MM.1S (cell line): ENCODE data around the gene DDAH2.

Experiments
- EZH2phosphoT487 ChIP-seq: fragments of 300-600 bp; sonication (generic); IDR thresholded peaks from 2 replicates; pipeline ENCODE4 v1.6.1; 2018; ENCODE audit warnings: antibody characterized with exemption, low read length
- TF ChIP-seq, protein P1 (sequence below): fragments of 300-600 bp; sonication (generic); IDR thresholded peaks from 2 replicates; pipeline ENCODE4 v1.5.1; 2016; ENCODE audit warnings: antibody characterized with exemption, low read length, mixed read lengths

- TF ChIP-seq, protein P1, sequence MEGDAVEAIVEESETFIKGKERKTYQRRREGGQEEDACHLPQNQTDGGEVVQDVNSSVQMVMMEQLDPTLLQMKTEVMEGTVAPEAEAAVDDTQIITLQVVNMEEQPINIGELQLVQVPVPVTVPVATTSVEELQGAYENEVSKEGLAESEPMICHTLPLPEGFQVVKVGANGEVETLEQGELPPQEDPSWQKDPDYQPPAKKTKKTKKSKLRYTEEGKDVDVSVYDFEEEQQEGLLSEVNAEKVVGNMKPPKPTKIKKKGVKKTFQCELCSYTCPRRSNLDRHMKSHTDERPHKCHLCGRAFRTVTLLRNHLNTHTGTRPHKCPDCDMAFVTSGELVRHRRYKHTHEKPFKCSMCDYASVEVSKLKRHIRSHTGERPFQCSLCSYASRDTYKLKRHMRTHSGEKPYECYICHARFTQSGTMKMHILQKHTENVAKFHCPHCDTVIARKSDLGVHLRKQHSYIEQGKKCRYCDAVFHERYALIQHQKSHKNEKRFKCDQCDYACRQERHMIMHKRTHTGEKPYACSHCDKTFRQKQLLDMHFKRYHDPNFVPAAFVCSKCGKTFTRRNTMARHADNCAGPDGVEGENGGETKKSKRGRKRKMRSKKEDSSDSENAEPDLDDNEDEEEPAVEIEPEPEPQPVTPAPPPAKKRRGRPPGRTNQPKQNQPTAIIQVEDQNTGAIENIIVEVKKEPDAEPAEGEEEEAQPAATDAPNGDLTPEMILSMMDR = no peak
- no peak for TF ChIP-seq EZH2phosphoT487
Observed at GRCh38 chr6:31691078-31691463, 38.0 kb downstream of the DDAH2 start.
